WTC11 (cell line): Measurements from ENCODE around the gene PHTF2. TPM values are rescaled to one million over a fixed set of nuclear protein-coding genes. Genes with fewer than 3 reads are reported as not detected.

Source experiments
- ATAC-seq: fragments of 200-7000 bp; cut with Tn5 transposase; 2 replicates; pipeline ENCODE4 v1.10.0; 2021; ENCODE audit warnings: mild to moderate bottlenecking, moderate library complexity
- CTCF ChIA-PET: fragments of 300-600 bp; sonication (Branson Sonifier 250); formaldehyde crosslinking; loops from one replicate; lab custom pipeline; 2021; ENCODE audit warnings: antibody characterized with exemption; lab: Charles Lee
- POLR2A ChIA-PET: fragments of 350-600 bp; sonication (Branson Sonifier 250); formaldehyde crosslinking; loops from one replicate; lab custom pipeline; 2021; ENCODE audit warnings: antibody characterized with exemption; lab: Charles Lee
- DNase-seq: peaks from one replicate; pipeline ENCODE4 v3.0.0; 2021; ENCODE audit warnings: low spot score
- H3K27ac Mint-ChIP-seq: 2 replicates; pipeline ENCODE4 v1.8.0; 2021; ENCODE audit warnings: mixed read lengths
- H3K27me3 Mint-ChIP-seq: 2 replicates; pipeline ENCODE4 v1.8.0; 2021; ENCODE audit warnings: low read depth, mild to moderate bottlenecking, moderate library complexity, mixed read lengths
- H3K36me3 Mint-ChIP-seq: 2 replicates; pipeline ENCODE4 v1.8.0; 2021; ENCODE audit warnings: mixed read lengths
- H3K4me1 Mint-ChIP-seq: 2 replicates; pipeline ENCODE4 v1.8.0; 2022; ENCODE audit warnings: mixed read lengths
- H3K4me3 Mint-ChIP-seq: 2 replicates; pipeline ENCODE4 v1.8.0; 2021; ENCODE audit warnings: mild to moderate bottlenecking, moderate library complexity, mixed read lengths
- H3K9me3 Mint-ChIP-seq: 2 replicates; pipeline ENCODE4 v1.8.0; 2021; ENCODE audit warnings: mixed read lengths
- EMX1 ChIP-seq: fragments of 250-450 bp; sonication (Bioruptor Pico); IDR thresholded peaks from 2 replicates; pipeline ENCODE4 v1.8.0; 2021; ENCODE audit warnings: mild to moderate bottlenecking
- FOXK1 ChIP-seq: sonication (generic); formaldehyde crosslinking; IDR thresholded peaks from 2 replicates; pipeline ENCODE4 v1.8.0; 2022; ENCODE audit warnings: mild to moderate bottlenecking, moderate library complexity, missing genetic modification reagents
- GTF2I ChIP-seq: fragments of 250-450 bp; sonication (Bioruptor Pico); conservative IDR thresholded peaks from 2 replicates; pipeline ENCODE4 v1.4.0; 2021; ENCODE audit warnings: mild to moderate bottlenecking
- JUN ChIP-seq: sonication (generic); formaldehyde crosslinking; IDR thresholded peaks from 2 replicates; pipeline ENCODE4 v1.8.0; 2023; ENCODE audit warnings: mild to moderate bottlenecking, missing genetic modification reagents
- MXD4 ChIP-seq: fragments of 250-450 bp; sonication (Bioruptor Pico); IDR thresholded peaks from 2 replicates; pipeline ENCODE4 v1.8.0; 2021; ENCODE audit warnings: mild to moderate bottlenecking, moderate library complexity, borderline replicate concordance
- NR2C2 ChIP-seq: sonication (generic); formaldehyde crosslinking; IDR thresholded peaks from 2 replicates; pipeline ENCODE4 v1.8.0; 2022; ENCODE audit warnings: mild to moderate bottlenecking, missing genetic modification reagents
- NR3C1 ChIP-seq: sonication (generic); formaldehyde crosslinking; conservative IDR thresholded peaks from 2 replicates; pipeline ENCODE4 v1.8.1; 2023; ENCODE audit warnings: low read depth, mild to moderate bottlenecking, missing genetic modification reagents
- PRRX2 ChIP-seq: fragments of 250-450 bp; sonication (Bioruptor Pico); IDR thresholded peaks from 2 replicates; pipeline ENCODE4 v1.8.0; 2021; ENCODE audit warnings: mild to moderate bottlenecking
- RELA ChIP-seq: sonication (generic); formaldehyde crosslinking; IDR thresholded peaks from 2 replicates; pipeline ENCODE4 v1.8.1; 2022; ENCODE audit warnings: missing genetic modification reagents, mild to moderate bottlenecking, borderline replicate concordance
- SMAD3 ChIP-seq: sonication (generic); formaldehyde crosslinking; IDR thresholded peaks from 2 replicates; pipeline ENCODE4 v1.8.0; 2022; ENCODE audit warnings: missing genetic modification reagents, mild to moderate bottlenecking, borderline replicate concordance
- TCF7 ChIP-seq: sonication (generic); formaldehyde crosslinking; IDR thresholded peaks from 2 replicates; pipeline ENCODE4 v1.8.0; 2022; ENCODE audit warnings: mild to moderate bottlenecking, low read depth, missing genetic modification reagents, moderate library complexity
- ZNF121 ChIP-seq: sonication (generic); formaldehyde crosslinking; IDR thresholded peaks from 2 replicates; pipeline ENCODE4 v1.8.0; 2023; ENCODE audit warnings: missing genetic modification reagents
- ZNF138 ChIP-seq: sonication (generic); formaldehyde crosslinking; conservative IDR thresholded peaks from 2 replicates; pipeline ENCODE4 v1.8.1; 2022; ENCODE audit warnings: mild to moderate bottlenecking, moderate library complexity, missing genetic modification reagents
- ZNF671 ChIP-seq: fragments of 250-450 bp; sonication (Bioruptor Pico); IDR thresholded peaks from 2 replicates; pipeline ENCODE4 v1.8.0; 2021; ENCODE audit warnings: mild to moderate bottlenecking
- total RNA-seq: library from RNA; stranded (reverse); gene quantifications from 3 replicates; pipeline ENCODE4 v1.2.3, GENCODE V29; 2021
- TF ChIP-seq, protein P1 (sequence below): sonication (generic); formaldehyde crosslinking; IDR thresholded peaks from 2 replicates; pipeline ENCODE4 v1.8.0; 2022; ENCODE audit warnings: missing genetic modification reagents
- TF ChIP-seq, protein P2 (sequence below): sonication (generic); formaldehyde crosslinking; conservative IDR thresholded peaks from 2 replicates; pipeline ENCODE4 v1.8.1; 2023; ENCODE audit warnings: mild to moderate bottlenecking, low read depth, missing genetic modification reagents, moderate library complexity
- TF ChIP-seq, protein P3 (sequence below): sonication (generic); formaldehyde crosslinking; IDR thresholded peaks from 2 replicates; pipeline ENCODE4 v1.8.1; 2023; ENCODE audit warnings: mild to moderate bottlenecking, moderate library complexity, missing genetic modification reagents
- TF ChIP-seq, protein P4 (sequence below): sonication (generic); formaldehyde crosslinking; IDR thresholded peaks from 2 replicates; pipeline ENCODE4 v1.8.1; 2023; ENCODE audit warnings: mild to moderate bottlenecking, missing genetic modification reagents, borderline replicate concordance
- TF ChIP-seq, protein P5 (sequence below): sonication (generic); formaldehyde crosslinking; conservative IDR thresholded peaks from 2 replicates; pipeline ENCODE4 v1.8.1; 2022; ENCODE audit warnings: mild to moderate bottlenecking, missing genetic modification reagents
- TF ChIP-seq, protein P6 (sequence below): fragments of 250-450 bp; sonication (Bioruptor Pico); IDR thresholded peaks from 2 replicates; pipeline ENCODE4 v1.9.0; 2021; ENCODE audit warnings: moderate library complexity, mild to moderate bottlenecking, inconsistent platforms, borderline replicate concordance
- TF ChIP-seq, protein P7 (sequence below): sonication (generic); formaldehyde crosslinking; IDR thresholded peaks from 2 replicates; pipeline ENCODE4 v1.8.0; 2022; ENCODE audit warnings: mild to moderate bottlenecking, missing genetic modification reagents

Gene PHTF2
- total RNA-seq, 1 experiment from 2014 or later: 17.9 TPM

DNA sequence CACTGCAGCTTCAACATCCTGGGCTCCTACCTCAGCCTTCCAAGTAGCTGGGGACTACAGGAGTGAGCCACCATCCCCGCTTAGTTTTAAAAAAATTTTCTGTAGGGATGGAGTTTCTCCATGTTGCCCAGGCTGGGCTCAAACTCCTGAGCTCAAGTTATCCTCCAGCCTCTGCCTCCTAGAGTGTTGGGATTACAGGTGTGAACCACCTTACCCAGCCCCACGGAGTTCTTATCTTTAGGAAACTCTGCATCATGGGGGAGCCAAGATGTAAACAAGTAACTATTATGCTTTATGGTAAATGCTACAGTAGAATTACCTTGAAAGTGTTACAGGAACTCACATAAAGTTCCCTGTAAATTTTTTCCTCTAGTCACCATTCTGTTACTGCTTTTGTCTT lies 65.3 kb downstream of the PHTF2 start:
- DNase-seq: no peak
- H3K36me3 Mint-ChIP-seq: no peaks in the 10 kb centered on the region
- peaks cover 18% of the 10 kb centered on the region for H3K4me1 Mint-ChIP-seq
- H3K27ac Mint-ChIP-seq: 0 out of 2 replicates have a peak overlapping the region, but pooled peaks have one; percentile 1
- no peak overlapping the region for H3K4me3 Mint-ChIP-seq
- no peak for TF ChIP-seq GTF2I (CRISPR knock-in tag)
- TF ChIP-seq, protein P1, sequence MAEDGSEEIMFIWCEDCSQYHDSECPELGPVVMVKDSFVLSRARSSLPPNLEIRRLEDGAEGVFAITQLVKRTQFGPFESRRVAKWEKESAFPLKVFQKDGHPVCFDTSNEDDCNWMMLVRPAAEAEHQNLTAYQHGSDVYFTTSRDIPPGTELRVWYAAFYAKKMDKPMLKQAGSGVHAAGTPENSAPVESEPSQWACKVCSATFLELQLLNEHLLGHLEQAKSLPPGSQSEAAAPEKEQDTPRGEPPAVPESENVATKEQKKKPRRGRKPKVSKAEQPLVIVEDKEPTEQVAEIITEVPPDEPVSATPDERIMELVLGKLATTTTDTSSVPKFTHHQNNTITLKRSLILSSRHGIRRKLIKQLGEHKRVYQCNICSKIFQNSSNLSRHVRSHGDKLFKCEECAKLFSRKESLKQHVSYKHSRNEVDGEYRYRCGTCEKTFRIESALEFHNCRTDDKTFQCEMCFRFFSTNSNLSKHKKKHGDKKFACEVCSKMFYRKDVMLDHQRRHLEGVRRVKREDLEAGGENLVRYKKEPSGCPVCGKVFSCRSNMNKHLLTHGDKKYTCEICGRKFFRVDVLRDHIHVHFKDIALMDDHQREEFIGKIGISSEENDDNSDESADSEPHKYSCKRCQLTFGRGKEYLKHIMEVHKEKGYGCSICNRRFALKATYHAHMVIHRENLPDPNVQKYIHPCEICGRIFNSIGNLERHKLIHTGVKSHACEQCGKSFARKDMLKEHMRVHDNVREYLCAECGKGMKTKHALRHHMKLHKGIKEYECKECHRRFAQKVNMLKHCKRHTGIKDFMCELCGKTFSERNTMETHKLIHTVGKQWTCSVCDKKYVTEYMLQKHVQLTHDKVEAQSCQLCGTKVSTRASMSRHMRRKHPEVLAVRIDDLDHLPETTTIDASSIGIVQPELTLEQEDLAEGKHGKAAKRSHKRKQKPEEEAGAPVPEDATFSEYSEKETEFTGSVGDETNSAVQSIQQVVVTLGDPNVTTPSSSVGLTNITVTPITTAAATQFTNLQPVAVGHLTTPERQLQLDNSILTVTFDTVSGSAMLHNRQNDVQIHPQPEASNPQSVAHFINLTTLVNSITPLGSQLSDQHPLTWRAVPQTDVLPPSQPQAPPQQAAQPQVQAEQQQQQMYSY (CRISPR knock-in tag): no peak
- no peak for TF ChIP-seq JUN
- no peak for TF ChIP-seq PRRX2 (CRISPR knock-in tag)
- TF ChIP-seq, protein P2, sequence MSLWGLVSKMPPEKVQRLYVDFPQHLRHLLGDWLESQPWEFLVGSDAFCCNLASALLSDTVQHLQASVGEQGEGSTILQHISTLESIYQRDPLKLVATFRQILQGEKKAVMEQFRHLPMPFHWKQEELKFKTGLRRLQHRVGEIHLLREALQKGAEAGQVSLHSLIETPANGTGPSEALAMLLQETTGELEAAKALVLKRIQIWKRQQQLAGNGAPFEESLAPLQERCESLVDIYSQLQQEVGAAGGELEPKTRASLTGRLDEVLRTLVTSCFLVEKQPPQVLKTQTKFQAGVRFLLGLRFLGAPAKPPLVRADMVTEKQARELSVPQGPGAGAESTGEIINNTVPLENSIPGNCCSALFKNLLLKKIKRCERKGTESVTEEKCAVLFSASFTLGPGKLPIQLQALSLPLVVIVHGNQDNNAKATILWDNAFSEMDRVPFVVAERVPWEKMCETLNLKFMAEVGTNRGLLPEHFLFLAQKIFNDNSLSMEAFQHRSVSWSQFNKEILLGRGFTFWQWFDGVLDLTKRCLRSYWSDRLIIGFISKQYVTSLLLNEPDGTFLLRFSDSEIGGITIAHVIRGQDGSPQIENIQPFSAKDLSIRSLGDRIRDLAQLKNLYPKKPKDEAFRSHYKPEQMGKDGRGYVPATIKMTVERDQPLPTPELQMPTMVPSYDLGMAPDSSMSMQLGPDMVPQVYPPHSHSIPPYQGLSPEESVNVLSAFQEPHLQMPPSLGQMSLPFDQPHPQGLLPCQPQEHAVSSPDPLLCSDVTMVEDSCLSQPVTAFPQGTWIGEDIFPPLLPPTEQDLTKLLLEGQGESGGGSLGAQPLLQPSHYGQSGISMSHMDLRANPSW: no peak
- TF ChIP-seq, protein P3, sequence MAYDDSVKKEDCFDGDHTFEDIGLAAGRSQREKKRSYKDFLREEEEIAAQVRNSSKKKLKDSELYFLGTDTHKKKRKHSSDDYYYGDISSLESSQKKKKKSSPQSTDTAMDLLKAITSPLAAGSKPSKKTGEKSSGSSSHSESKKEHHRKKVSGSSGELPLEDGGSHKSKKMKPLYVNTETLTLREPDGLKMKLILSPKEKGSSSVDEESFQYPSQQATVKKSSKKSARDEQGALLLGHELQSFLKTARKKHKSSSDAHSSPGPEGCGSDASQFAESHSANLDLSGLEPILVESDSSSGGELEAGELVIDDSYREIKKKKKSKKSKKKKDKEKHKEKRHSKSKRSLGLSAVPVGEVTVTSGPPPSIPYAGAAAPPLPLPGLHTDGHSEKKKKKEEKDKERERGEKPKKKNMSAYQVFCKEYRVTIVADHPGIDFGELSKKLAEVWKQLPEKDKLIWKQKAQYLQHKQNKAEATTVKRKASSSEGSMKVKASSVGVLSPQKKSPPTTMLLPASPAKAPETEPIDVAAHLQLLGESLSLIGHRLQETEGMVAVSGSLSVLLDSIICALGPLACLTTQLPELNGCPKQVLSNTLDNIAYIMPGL: no peak
- no peak for TF ChIP-seq TCF7 (CRISPR knock-in tag)
- TF ChIP-seq ZNF121: no peak
- TF ChIP-seq ZNF671 (CRISPR knock-in tag): no peak
- TF ChIP-seq, all 79 proteins: peak for 0
- ChIA-PET CTCF (no interaction called here), POLR2A (interaction anchor here (0.5 kb wide), 1 partner anchor 158 kb away, joined by 3 read pairs; no protein-coding TSS in a partner anchor)
- no peak for ATAC-seq
- Mint-ChIP-seq H3K9me3 (no peaks in the 10 kb centered on the region), H3K27me3 (no peaks in the 10 kb centered on the region)

DNA sequence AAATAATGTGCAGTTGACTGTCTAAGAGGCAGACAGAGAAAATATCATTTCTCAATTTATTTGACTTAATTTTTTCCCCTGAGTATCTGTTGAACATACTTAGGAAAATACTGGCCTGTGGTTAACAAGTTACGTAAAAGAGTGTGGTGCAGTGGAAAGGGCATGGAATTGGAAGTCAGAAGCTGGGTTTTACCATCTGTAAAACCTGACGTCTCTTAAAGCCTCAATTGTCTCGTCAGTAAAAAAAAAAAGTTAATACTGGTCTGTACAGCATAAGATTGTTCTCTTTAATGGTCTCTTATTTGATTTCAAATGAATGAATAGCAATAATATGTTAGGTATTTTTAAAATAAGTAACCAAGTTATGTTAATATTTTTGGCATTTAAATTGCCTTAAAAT lies 67.8 kb downstream of the PHTF2 start:
- peaks cover 20% of the 10 kb centered on the region for H3K9me3 Mint-ChIP-seq
- peaks cover 18% of the 10 kb centered on the region for H3K4me1 Mint-ChIP-seq
- no peaks in the 10 kb centered on the region for H3K27me3 Mint-ChIP-seq
- H3K4me3 Mint-ChIP-seq: no peak overlapping the region
- ChIA-PET POLR2A (interaction anchor here (0.6 kb wide), 1 partner anchor 190 kb away, joined by 3 read pairs; no protein-coding TSS in a partner anchor), CTCF (interaction anchor here (0.7 kb wide), 1 partner anchor 138 kb away, joined by 3 read pairs; no protein-coding TSS in a partner anchor)
- DNase-seq (no peak), ATAC-seq (no peak)
- H3K36me3 Mint-ChIP-seq: peaks cover 10% of the 10 kb centered on the region
- H3K27ac Mint-ChIP-seq: no peak overlapping the region
- TF ChIP-seq MXD4 (CRISPR knock-in tag) (no peak), RELA (no peak), PRRX2 (CRISPR knock-in tag) (no peak), EMX1 (CRISPR knock-in tag) (no peak), NR2C2 (CRISPR knock-in tag) (no peak), SMAD3 (no peak), FOXK1 (no peak), NR3C1 (CRISPR knock-in tag) (no peak), ZNF138 (CRISPR knock-in tag) (no peak)
- TF ChIP-seq, protein P4, sequence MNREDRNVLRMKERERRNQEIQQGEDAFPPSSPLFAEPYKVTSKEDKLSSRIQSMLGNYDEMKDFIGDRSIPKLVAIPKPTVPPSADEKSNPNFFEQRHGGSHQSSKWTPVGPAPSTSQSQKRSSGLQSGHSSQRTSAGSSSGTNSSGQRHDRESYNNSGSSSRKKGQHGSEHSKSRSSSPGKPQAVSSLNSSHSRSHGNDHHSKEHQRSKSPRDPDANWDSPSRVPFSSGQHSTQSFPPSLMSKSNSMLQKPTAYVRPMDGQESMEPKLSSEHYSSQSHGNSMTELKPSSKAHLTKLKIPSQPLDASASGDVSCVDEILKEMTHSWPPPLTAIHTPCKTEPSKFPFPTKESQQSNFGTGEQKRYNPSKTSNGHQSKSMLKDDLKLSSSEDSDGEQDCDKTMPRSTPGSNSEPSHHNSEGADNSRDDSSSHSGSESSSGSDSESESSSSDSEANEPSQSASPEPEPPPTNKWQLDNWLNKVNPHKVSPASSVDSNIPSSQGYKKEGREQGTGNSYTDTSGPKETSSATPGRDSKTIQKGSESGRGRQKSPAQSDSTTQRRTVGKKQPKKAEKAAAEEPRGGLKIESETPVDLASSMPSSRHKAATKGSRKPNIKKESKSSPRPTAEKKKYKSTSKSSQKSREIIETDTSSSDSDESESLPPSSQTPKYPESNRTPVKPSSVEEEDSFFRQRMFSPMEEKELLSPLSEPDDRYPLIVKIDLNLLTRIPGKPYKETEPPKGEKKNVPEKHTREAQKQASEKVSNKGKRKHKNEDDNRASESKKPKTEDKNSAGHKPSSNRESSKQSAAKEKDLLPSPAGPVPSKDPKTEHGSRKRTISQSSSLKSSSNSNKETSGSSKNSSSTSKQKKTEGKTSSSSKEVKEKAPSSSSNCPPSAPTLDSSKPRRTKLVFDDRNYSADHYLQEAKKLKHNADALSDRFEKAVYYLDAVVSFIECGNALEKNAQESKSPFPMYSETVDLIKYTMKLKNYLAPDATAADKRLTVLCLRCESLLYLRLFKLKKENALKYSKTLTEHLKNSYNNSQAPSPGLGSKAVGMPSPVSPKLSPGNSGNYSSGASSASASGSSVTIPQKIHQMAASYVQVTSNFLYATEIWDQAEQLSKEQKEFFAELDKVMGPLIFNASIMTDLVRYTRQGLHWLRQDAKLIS: no peak
- TF ChIP-seq, protein P5, sequence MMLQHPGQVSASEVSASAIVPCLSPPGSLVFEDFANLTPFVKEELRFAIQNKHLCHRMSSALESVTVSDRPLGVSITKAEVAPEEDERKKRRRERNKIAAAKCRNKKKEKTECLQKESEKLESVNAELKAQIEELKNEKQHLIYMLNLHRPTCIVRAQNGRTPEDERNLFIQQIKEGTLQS: no peak
- TF ChIP-seq, protein P6, sequence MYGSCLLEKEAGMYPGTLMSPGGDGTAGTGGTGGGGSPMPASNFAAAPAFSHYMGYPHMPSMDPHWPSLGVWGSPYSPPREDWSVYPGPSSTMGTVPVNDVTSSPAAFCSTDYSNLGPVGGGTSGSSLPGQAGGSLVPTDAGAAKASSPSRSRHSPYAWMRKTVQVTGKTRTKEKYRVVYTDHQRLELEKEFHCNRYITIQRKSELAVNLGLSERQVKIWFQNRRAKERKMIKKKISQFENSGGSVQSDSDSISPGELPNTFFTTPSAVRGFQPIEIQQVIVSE (CRISPR knock-in tag): no peak
- TF ChIP-seq, protein P7, sequence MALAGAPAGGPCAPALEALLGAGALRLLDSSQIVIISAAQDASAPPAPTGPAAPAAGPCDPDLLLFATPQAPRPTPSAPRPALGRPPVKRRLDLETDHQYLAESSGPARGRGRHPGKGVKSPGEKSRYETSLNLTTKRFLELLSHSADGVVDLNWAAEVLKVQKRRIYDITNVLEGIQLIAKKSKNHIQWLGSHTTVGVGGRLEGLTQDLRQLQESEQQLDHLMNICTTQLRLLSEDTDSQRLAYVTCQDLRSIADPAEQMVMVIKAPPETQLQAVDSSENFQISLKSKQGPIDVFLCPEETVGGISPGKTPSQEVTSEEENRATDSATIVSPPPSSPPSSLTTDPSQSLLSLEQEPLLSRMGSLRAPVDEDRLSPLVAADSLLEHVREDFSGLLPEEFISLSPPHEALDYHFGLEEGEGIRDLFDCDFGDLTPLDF: no peak
